ENCODE measurements around the gene TPRX1. TPM values are rescaled to one million over a fixed set of nuclear protein-coding genes. Genes with fewer than 3 reads are reported as not detected.

The TPRX1 gene
- total and polyA plus RNA-seq, 2 of the 4 experiments (the other 2 are of a cell fraction), result not detected

DNA sequence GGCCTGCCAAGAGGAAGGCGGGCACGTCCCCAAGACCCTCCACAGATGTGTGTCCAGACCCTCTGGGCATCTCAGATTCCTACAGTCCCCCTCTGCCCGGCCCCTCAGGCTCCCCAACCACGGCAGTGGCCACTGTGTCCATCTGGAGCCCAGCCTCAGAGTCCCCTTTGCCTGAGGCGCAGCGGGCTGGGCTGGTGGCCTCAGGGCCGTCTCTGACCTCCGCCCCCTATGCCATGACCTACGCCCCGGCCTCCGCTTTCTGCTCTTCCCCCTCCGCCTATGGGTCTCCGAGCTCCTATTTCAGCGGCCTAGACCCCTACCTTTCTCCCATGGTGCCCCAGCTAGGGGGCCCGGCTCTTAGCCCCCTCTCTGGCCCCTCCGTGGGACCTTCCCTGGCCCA lies 35.1 kb upstream of the TPRX1 start:
- Histone ChIP-seq H4K20me1 (ENCODE audit: insufficient read depth, low read length) (no peaks in the 10 kb centered on the region), H2BK15ac (ENCODE audit: low read depth, low read length) (no peak overlapping the region), H3K9me1 (ENCODE audit: insufficient read depth, low read length) (no peaks in the 10 kb centered on the region), H3K56ac (ENCODE audit: extremely low read depth, insufficient read depth, low read length) (no peak overlapping the region), H3K27me3 (ENCODE audit: control insufficient read depth, insufficient read depth, low read length) (peaks cover 15% of the 10 kb centered on the region), H4K8ac (ENCODE audit: low read depth in 2 of 2, low read length in 2 of 2) (no peak overlapping the region), H3K4me2 (ENCODE audit: low read depth, low read length) (no peak overlapping the region), H3K4me1 (ENCODE audit: control insufficient read depth, insufficient read depth, low read length) (no peaks in the 10 kb centered on the region), H2AK5ac (ENCODE audit: low read depth, low read length) (no peak overlapping the region), H2AFZ (replicated peaks; ENCODE audit: low read length, poor library complexity) (no peak overlapping the region), H3K9ac (ENCODE audit: low read depth, low read length) (no peak overlapping the region), H2BK5ac (ENCODE audit: low read depth, low read length, poor library complexity, severe bottlenecking) (no peak overlapping the region), H3K9me3 (ENCODE audit: control insufficient read depth, insufficient read depth, low read length) (no peaks in the 10 kb centered on the region), H2AK9ac (replicated peaks; ENCODE audit: low read depth, low read length, poor library complexity) (no peak overlapping the region), H3K79me1 (ENCODE audit: low read depth in 1 of 2, low read length in 2 of 2) (no peaks in the 10 kb centered on the region), H2BK120ac (ENCODE audit: low read depth, low read length) (no peak overlapping the region), H3K18ac (ENCODE audit: low read depth, low read length) (no peak overlapping the region), H4K5ac (ENCODE audit: low read depth, low read length) (no peak overlapping the region), H3K27ac (ENCODE audit: insufficient read depth, low read length) (no peak overlapping the region), H3K4ac (ENCODE audit: low read depth, low read length) (no peak overlapping the region), H3K14ac (replicated peaks; ENCODE audit: low read depth, low read length) (no peak overlapping the region), H3K36me3 (ENCODE audit: control insufficient read depth, insufficient read depth, low read length) (no peaks in the 10 kb centered on the region), H4K91ac (ENCODE audit: insufficient read depth, low read depth, low read length) (no peak overlapping the region), H3K4me3 (ENCODE audit: insufficient read depth, low read depth, low read length) (no peak overlapping the region), H3K23ac (ENCODE audit: low read depth, low read length) (no peak overlapping the region), H2BK20ac (ENCODE audit: low read depth, low read length) (no peak overlapping the region)
- ChIA-PET POLR2A (ENCODE audit: unreplicated experiment) (no interaction called here), CTCF (no interaction called here)
- DNase-seq (no peak), ATAC-seq (ENCODE audit: low read depth) (no peak)
- intact Hi-C loops (cut with micrococcal nuclease), result no loop called here
- WGBS, 2 experiments (ENCODE audit: extremely low coverage in 2 of 2, insufficient read length in 1 of 2), result 29% methylated on average over 13 of the region's 16 CpGs; no CpG with 5 or more reads in 1 of the 2 experiments
- BruUV-seq (replicated peaks), result no TSS peak
- TF ChIP-seq RCOR1 (IDR thresholded peaks at IDR 0.05; ENCODE audit: insufficient replicate concordance, low read length), result no peak
- in situ Hi-C loops (cut with MboI; ENCODE audit: low sequenced_read_pairs), result no loop called here
- dilution Hi-C loops (cut with HindIII; ENCODE audit: low sequenced_read_pairs, unreplicated experiment), result no loop called here

Data from IMR-90 (cell line).